GM18505 (cell line): ENCODE results near the gene WAC.
"Not testable (repeated sequence)": the region's sequence is repeated elsewhere in the genome, so short reads cannot be mapped to it uniquely, and the experiment has no call there.

Experiments
- ATAC-seq: cut with Tn5 transposase; IDR thresholded peaks from one replicate; pipeline ENCODE4 v1.9.1; 2021; ENCODE audit not compliant: unreplicated experiment
- POLR2A ChIP-seq: IDR thresholded peaks from 4 replicates; pipeline ENCODE4 v1.6.1; 2011; ENCODE audit warnings: borderline replicate concordance; ENCODE audit not compliant: insufficient read depth, insufficient read length; ENCODE audit errors: extremely low read depth

The WAC gene, protein sequence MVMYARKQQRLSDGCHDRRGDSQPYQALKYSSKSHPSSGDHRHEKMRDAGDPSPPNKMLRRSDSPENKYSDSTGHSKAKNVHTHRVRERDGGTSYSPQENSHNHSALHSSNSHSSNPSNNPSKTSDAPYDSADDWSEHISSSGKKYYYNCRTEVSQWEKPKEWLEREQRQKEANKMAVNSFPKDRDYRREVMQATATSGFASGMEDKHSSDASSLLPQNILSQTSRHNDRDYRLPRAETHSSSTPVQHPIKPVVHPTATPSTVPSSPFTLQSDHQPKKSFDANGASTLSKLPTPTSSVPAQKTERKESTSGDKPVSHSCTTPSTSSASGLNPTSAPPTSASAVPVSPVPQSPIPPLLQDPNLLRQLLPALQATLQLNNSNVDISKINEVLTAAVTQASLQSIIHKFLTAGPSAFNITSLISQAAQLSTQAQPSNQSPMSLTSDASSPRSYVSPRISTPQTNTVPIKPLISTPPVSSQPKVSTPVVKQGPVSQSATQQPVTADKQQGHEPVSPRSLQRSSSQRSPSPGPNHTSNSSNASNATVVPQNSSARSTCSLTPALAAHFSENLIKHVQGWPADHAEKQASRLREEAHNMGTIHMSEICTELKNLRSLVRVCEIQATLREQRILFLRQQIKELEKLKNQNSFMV

GRCh38 chr10:28532337-28533185, at the start of gene WAC:
WAC (plus strand) TSS chr10:28533118; CDS start chr10:28533580, 462 bp downstream.
- ATAC-seq: peak; percentile 78
- TF ChIP-seq POLR2A: peak; percentile 87

DNA sequence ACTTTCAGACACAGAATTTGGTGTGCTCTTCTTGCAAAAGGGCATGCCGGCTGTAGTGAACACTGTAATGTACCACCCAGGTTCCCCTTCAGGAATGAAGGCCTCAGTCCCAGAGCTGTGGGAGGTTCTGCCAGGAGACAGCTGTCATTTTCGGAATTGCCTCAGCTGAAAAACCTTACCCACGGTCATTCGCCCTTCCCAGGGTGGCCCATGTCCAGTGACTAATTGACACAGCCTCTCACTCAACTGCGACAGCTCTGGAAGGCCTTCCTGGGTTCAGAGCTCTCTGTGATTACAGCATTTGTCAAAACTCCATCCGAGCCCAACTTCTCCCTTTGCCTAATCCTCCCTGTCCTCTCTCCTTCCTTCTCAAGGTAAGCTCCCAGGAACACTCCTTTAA, 43.7 kb upstream of the WAC start:
- no peak for ATAC-seq
- TF ChIP-seq POLR2A: no peak

GRCh38 chr10:28490256-28490865, 42.6 kb upstream of the WAC start:
- not testable (repeated sequence) for ATAC-seq

DNA sequence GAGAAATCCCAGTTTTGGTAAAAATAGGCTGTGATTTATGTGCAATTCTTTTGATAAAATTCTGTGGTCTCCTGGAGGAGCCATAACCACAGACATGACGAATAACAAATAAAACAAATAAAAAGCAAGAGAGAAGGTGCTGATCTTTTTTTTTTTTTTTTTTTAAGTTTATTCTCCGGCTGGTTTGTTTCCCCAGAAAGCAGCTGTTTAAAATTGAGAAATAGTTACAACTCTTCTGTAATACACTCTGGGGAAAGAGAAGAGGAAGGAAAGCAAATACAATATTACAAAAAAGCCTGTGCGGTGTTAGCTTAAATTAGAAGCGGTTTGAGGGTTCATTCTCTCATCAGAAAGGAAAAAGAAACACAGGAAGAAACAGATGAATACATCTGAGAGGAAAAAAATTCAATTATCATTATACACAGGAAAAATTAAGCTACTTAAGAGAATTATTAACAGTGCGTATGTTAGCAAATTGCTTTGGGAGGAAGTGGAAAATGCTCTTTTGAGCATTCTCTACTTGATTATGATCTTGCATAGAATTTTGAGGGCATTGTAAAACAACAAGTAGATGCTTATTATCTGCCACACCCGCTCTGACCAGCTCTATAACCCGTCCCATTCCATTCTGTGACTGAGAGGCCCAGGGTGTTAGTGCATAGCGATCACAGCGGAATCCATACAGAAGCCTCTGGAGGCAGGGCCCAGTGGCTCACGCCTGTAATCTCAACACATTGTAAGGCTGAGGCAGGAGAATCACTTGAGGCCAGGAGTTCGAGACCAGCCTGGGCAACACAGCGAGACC, 40.6 kb upstream of the WAC start:
- no peak for ATAC-seq
- TF ChIP-seq POLR2A: no peak

DNA sequence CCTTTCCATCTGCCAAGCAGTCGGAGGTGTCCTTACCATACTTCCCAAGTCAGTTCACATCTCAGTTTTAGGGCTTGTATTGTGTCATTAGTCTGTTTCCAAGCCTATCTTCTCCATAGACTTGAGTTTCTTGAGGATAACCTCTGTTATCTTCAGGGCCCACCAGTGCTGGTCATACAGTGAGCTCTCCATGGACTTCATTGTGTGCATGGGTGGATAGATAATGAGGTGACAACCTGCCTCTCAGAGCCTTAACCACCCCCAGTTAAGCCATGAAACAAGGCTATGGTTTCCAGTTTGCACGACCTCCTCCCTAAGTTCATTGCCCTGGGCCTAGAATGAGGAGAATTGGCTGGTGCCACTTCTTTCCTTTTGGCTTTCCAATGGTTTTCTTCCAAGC, 38.5 kb upstream of the WAC start:
- no peak for ATAC-seq
- no peak for TF ChIP-seq POLR2A

DNA sequence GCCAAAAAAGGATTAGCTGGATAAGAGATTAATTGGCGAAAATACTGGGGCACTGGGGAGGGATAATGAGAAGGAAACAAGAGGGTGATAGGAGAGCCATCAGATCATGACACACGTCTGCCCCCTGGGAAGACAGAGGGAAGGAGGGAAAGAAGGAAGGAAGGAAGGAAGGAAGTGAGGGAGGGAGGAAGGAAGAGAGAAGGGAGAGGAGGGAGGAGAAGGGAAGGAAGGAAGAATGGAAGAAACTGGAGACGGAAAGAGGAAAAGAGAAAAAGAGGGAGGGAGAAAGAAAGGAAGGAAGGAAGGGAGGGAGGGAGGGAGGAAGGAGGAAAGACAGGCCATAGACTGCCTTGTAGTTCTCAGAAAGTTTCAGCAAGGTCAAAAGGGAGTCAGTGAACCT, 37.8 kb upstream of the WAC start:
- no peak for ATAC-seq
- no peak for TF ChIP-seq POLR2A

- no peak for ATAC-seq
- TF ChIP-seq POLR2A: no peak
Observed at GRCh38 chr10:28496017-28496416, 36.9 kb upstream of the WAC start.

GRCh38 chr10:28496481-28496961, 36.4 kb upstream of the WAC start:
- TF ChIP-seq POLR2A: no peak
- ATAC-seq: no peak

DNA sequence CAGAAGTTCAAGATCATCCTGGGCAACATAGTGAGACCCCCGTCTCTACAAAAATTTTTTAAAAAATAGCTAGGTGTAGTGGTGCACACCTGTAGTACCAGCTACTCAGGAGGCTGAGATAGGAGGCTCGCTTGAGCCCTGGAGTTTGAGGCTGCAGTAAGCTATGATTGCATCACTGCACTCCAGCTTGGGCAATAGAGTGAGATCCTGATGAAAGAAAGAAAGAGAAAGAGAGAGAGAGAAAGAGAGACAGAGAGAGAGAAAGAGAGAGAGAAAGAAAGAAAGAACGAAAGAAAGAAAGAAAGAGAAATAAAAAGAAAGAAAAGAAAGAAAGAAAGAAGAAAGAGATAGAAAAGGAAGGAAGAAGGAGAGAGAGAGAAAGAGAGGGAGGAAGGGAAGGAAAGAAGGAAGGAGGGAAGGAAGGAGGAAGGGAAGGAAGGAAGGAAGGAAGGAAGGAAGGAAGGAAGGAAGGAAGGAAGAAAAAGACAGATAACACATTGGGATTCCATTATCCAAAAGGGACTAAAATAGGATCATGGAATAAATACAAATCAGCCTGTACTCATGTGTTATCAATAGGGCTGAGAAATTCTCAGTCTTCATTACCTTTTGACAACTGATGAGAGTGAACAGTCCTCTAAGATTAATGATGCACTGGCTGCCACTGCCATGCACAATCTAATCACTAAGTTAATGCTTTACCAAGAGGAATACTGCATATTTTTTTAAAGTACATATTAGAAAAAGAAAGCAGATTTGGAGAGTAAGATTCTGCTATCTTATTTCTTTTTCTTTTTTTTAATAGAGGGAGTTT, 35.4 kb upstream of the WAC start:
- ATAC-seq: no peak
- no peak for TF ChIP-seq POLR2A

DNA sequence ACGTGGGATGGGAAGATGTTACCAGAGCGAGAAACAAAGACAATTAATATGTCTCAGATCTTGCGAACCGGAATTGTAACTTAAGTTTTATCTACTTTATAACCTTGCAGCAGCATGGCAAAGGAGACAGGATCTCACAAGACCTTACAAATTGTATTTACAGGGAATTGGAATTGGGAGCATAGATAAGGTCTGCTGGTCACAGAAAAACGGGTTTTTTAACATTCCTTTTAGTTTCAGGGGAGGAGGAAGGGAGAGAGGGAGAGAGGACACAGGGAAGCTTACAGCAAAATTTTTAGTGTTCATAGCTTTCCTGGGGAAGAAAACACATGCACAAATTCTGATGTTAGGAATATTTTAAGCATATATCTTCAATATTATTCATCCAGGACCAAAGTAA, 32.7 kb upstream of the WAC start:
- not testable (repeated sequence) for ATAC-seq

DNA sequence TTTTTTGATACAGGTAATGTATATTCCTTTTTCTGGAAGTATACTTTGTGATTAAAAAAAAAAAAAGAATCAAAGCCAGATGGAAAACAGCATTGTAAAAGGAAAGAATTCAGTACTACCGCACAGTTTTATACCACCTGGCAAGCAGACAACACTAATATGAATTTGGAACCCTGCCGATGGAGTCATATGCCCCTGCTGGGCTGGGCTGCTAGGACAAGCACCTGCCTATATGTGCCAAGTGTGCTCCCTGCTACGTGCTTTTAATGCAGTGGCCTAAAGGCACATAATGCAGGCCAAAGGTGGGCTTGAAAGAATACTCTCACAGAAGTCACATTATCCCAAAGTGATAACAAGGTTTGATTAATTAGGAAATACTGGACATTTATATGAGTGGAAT, 29.8 kb upstream of the WAC start:
- TF ChIP-seq POLR2A: no peak
- no peak for ATAC-seq
